Spleen (tissue), 7 donors: ENCODE measurements around the gene LMF1.

Source experiments
- POLR2A ChIP-seq, 3 donors: fragments of 450-650 bp; IDR thresholded peaks; one replicate each; pipeline ENCODE4 v1.5.1; 2017; ENCODE audit warnings: antibody characterized with exemption in 3 of 3, mild to moderate bottlenecking in 1 of 3
- POLR2AphosphoS5 ChIP-seq, 3 donors: sonication (generic); formaldehyde crosslinking; IDR thresholded peaks; one replicate each; pipeline ENCODE4 v1.5.1; 2017; ENCODE audit warnings: antibody characterized with exemption in 3 of 3
- TF ChIP-seq, protein P1 (sequence below), 11 experiments: fragments of 200-600 bp in 7 of 11; fragments of 450-650 bp in 4 of 11; sonication (generic) in 4 of 11; IDR thresholded peaks in 8 of 11; conservative IDR thresholded peaks in 3 of 11; 1 replicate in 7 of 11; 2 replicates in 4 of 11; pipeline versions ENCODE4 v1.4.0 to v1.8.0; 2016 to 2021; ENCODE audit warnings: antibody characterized with exemption in 11 of 11, inconsistent platforms in 4 of 11, mild to moderate bottlenecking in 1 of 11
- donor health status: DM: no; HTN: no; CAD: no; lungs with moderate emphysema.
- donor health status: DM: no; HTN: no; CAD: no.
- donor health status: DM: no; HTN: no; CAD: no.

GRCh38 chr16:973366-973765, 2.6 kb upstream of the LMF1 start:
- TF ChIP-seq POLR2A (IDR thresholded peaks at IDR 0.05) (no peak), POLR2AphosphoS5 (IDR thresholded peaks at IDR 0.05) (no peak)
- TF ChIP-seq, protein P1, sequence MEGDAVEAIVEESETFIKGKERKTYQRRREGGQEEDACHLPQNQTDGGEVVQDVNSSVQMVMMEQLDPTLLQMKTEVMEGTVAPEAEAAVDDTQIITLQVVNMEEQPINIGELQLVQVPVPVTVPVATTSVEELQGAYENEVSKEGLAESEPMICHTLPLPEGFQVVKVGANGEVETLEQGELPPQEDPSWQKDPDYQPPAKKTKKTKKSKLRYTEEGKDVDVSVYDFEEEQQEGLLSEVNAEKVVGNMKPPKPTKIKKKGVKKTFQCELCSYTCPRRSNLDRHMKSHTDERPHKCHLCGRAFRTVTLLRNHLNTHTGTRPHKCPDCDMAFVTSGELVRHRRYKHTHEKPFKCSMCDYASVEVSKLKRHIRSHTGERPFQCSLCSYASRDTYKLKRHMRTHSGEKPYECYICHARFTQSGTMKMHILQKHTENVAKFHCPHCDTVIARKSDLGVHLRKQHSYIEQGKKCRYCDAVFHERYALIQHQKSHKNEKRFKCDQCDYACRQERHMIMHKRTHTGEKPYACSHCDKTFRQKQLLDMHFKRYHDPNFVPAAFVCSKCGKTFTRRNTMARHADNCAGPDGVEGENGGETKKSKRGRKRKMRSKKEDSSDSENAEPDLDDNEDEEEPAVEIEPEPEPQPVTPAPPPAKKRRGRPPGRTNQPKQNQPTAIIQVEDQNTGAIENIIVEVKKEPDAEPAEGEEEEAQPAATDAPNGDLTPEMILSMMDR (IDR thresholded peaks at IDR 0.05 in 8 of 11, conservative IDR thresholded peaks at IDR 0.05 in 3 of 11) = no peak
